Upper lobe of left lung (tissue), 6 donors: Measurements from ENCODE around the gene RHBDL2. TPM values are rescaled to one million over a fixed set of nuclear protein-coding genes. Genes with fewer than 3 reads are reported as not detected.

Experiments
- ATAC-seq, 2 donors: fragments of 200-7000 bp; cut with Tn5 transposase; one replicate each; pipeline ENCODE4 v1.9.1; 2022; ENCODE audit warnings: mild to moderate bottlenecking in 2 of 2, moderate library complexity in 2 of 2; ENCODE audit not compliant: low FRiP score in 2 of 2
- DNase-seq, 2 donors: peaks; one replicate each; pipeline ENCODE4 v3.0.0-alpha.2; 2019 to 2020
- H3K27ac ChIP-seq, 4 donors: fragments of 200-600 bp; sonication (generic); one replicate each; pipeline ENCODE4 v1.5.1; 2016 to 2019
- H3K27me3 ChIP-seq, 4 donors: fragments of 200-600 bp; sonication (generic); one replicate each; pipeline ENCODE4 v1.5.1; 2017 to 2019
- H3K36me3 ChIP-seq, 4 donors: fragments of 200-600 bp; sonication (generic); one replicate each; pipeline ENCODE4 v1.5.1; 2016 to 2019
- H3K4me1 ChIP-seq, 4 donors: fragments of 200-600 bp; sonication (generic); one replicate each; pipeline ENCODE4 v1.5.1; 2018 to 2019
- H3K4me3 ChIP-seq, 4 donors: fragments of 200-600 bp; sonication (generic); one replicate each; pipeline ENCODE4 v1.5.1; 2017 to 2019; ENCODE audit warnings: mild to moderate bottlenecking in 2 of 4, moderate library complexity in 1 of 4
- H3K9me3 ChIP-seq, 4 donors: fragments of 200-600 bp; sonication (generic); one replicate each; pipeline ENCODE4 v1.5.1; 2018 to 2019
- CTCF ChIP-seq, 6 experiments: fragments of 450-650 bp in 4 of 6; fragments of 200-600 bp in 2 of 6; sonication (generic) in 2 of 6; IDR thresholded peaks; one replicate each; pipeline ENCODE4 v1.5.1; 2016 to 2019; ENCODE audit warnings: antibody characterized with exemption in 6 of 6
- EP300 ChIP-seq, 4 donors: sonication (generic); formaldehyde crosslinking; IDR thresholded peaks; one replicate each; pipeline ENCODE4 v1.5.1; 2017; ENCODE audit warnings: antibody characterized with exemption in 4 of 4, control low read depth in 2 of 4
- POLR2A ChIP-seq, 4 donors: fragments of 450-650 bp; IDR thresholded peaks; one replicate each; pipeline ENCODE4 v1.5.1; 2016 to 2017; ENCODE audit warnings: antibody characterized with exemption in 4 of 4, mild to moderate bottlenecking in 2 of 4
- POLR2AphosphoS5 ChIP-seq, 2 donors: sonication (generic); formaldehyde crosslinking; IDR thresholded peaks; one replicate each; pipeline ENCODE4 v1.5.1; 2017; ENCODE audit warnings: antibody characterized with exemption in 2 of 2
- WGBS, 2 donors: methylation state at CpG; one replicate each; pipeline ENCODE4 v1.1.5; 2017 to 2018; 5-methylcytosine and 5-hydroxymethylcytosine counted together
- total RNA-seq, 6 donors: library from RNA; depleted of rRNA in 4 of 6; stranded (reverse); fragments of >200 nt in 4 of 6; gene quantifications; one replicate each; pipeline versions ENCODE4 v1.1.0 to v1.2.1, GENCODE V29; 2016 to 2021
- donor health status: DM: no; HTN: no; CAD: no; lungs with moderate emphysema.
- donor health status: DM: no; HTN: yes; CAD: no; lungs with severe emphysema.

Gene RHBDL2
- total RNA-seq, 6 donors from 2014 or later, result 0.43 to 7.8 (median 2.2) TPM

- TF ChIP-seq POLR2A (IDR thresholded peaks at IDR 0.05) (no peak), POLR2AphosphoS5 (IDR thresholded peaks at IDR 0.05) (no peak), EP300 (IDR thresholded peaks at IDR 0.05) (no peak), CTCF (IDR thresholded peaks at IDR 0.05) (no peak)
- Histone ChIP-seq H3K4me3 (no peak overlapping the region), H3K36me3 (no peaks in the 10 kb centered on the region), H3K27me3 (no peaks in the 10 kb centered on the region), H3K4me1 (no peaks in the 10 kb centered on the region), H3K27ac (no peak overlapping the region), H3K9me3 (no peaks in the 10 kb centered on the region)
- 65 to 93% methylated on average over 2 of the region's 2 CpGs for WGBS, 2 donors
- ATAC-seq (no peak), DNase-seq (no peak)
These were observed 17.3 kb upstream of the RHBDL2 start for GRCh38 chr1:38958967-38959366.

GRCh38 chr1:38953433-38953860 lies 11.8 kb upstream of the RHBDL2 start:
- no peak for ATAC-seq
- H3K9me3 ChIP-seq, result no peaks in the 10 kb centered on the region
- H3K27ac ChIP-seq, result no peak overlapping the region
- H3K36me3 ChIP-seq, result no peaks in the 10 kb centered on the region
- H3K4me1 ChIP-seq, result peaks cover 0 to 3% (median 0%) of the 10 kb centered on the region in 4 donors
- H3K4me3 ChIP-seq, result no peak overlapping the region
- WGBS, 2 donors, result 51 to 53% methylated on average over 4 of the region's 4 CpGs
- TF ChIP-seq EP300 (IDR thresholded peaks at IDR 0.05) (no peak), CTCF (IDR thresholded peaks at IDR 0.05) (no peak), POLR2AphosphoS5 (IDR thresholded peaks at IDR 0.05) (no peak), POLR2A (IDR thresholded peaks at IDR 0.05) (no peak)
- H3K27me3 ChIP-seq, result no peaks in the 10 kb centered on the region
- DNase-seq, result no peak

- no peak for TF ChIP-seq POLR2AphosphoS5 (IDR thresholded peaks at IDR 0.05)
- TF ChIP-seq POLR2A (IDR thresholded peaks at IDR 0.05), result no peak
- no peak for TF ChIP-seq CTCF (IDR thresholded peaks at IDR 0.05)
- no peak for TF ChIP-seq EP300 (IDR thresholded peaks at IDR 0.05)
- 44 to 51% methylated on average over 2 of the region's 2 CpGs for WGBS, 2 donors
- no peak for ATAC-seq
- Histone ChIP-seq H3K27ac (no peak overlapping the region), H3K4me1 (peaks cover 0 to 3% (median 0%) of the 10 kb centered on the region in 4 donors), H3K27me3 (no peaks in the 10 kb centered on the region), H3K9me3 (no peaks in the 10 kb centered on the region), H3K36me3 (no peaks in the 10 kb centered on the region), H3K4me3 (no peak overlapping the region)
- no peak for DNase-seq
These were observed 8.9 kb upstream of the RHBDL2 start for GRCh38 chr1:38950553-38950952.

GRCh38 chr1:38944547-38944946 lies 2.9 kb upstream of the RHBDL2 start:
- H3K27me3 ChIP-seq, result no peaks in the 10 kb centered on the region
- 94 to 96% methylated on average over 4 of the region's 4 CpGs for WGBS, 2 donors
- DNase-seq (no peak), ATAC-seq (no peak)
- no peak overlapping the region for H3K27ac ChIP-seq
- H3K36me3 ChIP-seq, result no peaks in the 10 kb centered on the region
- TF ChIP-seq EP300 (IDR thresholded peaks at IDR 0.05) (no peak), CTCF (IDR thresholded peaks at IDR 0.05) (no peak), POLR2AphosphoS5 (IDR thresholded peaks at IDR 0.05) (no peak), POLR2A (IDR thresholded peaks at IDR 0.05) (no peak)
- H3K4me3 ChIP-seq, result no peak overlapping the region
- H3K4me1 ChIP-seq, result peaks cover 0 to 9% (median 3%) of the 10 kb centered on the region in 4 donors
- no peaks in the 10 kb centered on the region for H3K9me3 ChIP-seq

GRCh38 chr1:38942664-38943428 lies 1.2 kb upstream of the RHBDL2 start:
- TF ChIP-seq EP300 (IDR thresholded peaks at IDR 0.05) (no peak), POLR2A (IDR thresholded peaks at IDR 0.05) (no peak), CTCF (IDR thresholded peaks at IDR 0.05) (no peak), POLR2AphosphoS5 (IDR thresholded peaks at IDR 0.05) (no peak)
- no peak overlapping the region for H3K27ac ChIP-seq
- no peak for DNase-seq
- no peaks in the 10 kb centered on the region for H3K9me3 ChIP-seq
- no peak overlapping the region for H3K4me3 ChIP-seq
- WGBS, 2 donors, result 93 to 95% methylated on average over 10 of the region's 10 CpGs
- peaks cover 0 to 9% (median 3%) of the 10 kb centered on the region in 4 donors for H3K4me1 ChIP-seq
- H3K36me3 ChIP-seq, result no peaks in the 10 kb centered on the region
- H3K27me3 ChIP-seq, result no peaks in the 10 kb centered on the region
- no peak for ATAC-seq
